AG04449 (cell line): ENCODE data around the gene STIL.
"Not testable (repeated sequence)": the region's sequence is repeated elsewhere in the genome, so short reads cannot be mapped to it uniquely, and the experiment has no call there.

Experiments used
- CTCF ChIA-PET: fragments of 350-600 bp; formaldehyde crosslinking; extraction: SDS; loops from one replicate; lab custom pipeline; 2021; ENCODE audit warnings: antibody characterized with exemption; lab: Yijun Ruan, JAX
- POLR2A ChIA-PET: fragments of 400-600, 350-600 bp; formaldehyde crosslinking; extraction: SDS; loops from one replicate; lab custom pipeline; 2020; ENCODE audit warnings: antibody characterized with exemption, inconsistent platforms; lab: Yijun Ruan, JAX
- DNase-seq: peaks from one replicate; pipeline ENCODE4 v3.0.0-alpha.2; 2010; ENCODE audit warnings: low read depth, low spot score
- H3K4me3 ChIP-seq: 2 replicates; pipeline ENCODE4 v1.5.1; 2011; ENCODE audit warnings: low read depth, mild to moderate bottlenecking, control low read depth, low read length
- CTCF ChIP-seq: IDR thresholded peaks from one replicate; pipeline ENCODE4 v1.5.1; 2011; ENCODE audit warnings: mild to moderate bottlenecking, moderate library complexity, low read length, control low read depth, inconsistent platforms; ENCODE audit not compliant: insufficient read depth; ENCODE audit errors: missing control alignments

Gene STIL

GRCh38 chr1:47302472-47302871, 11.5 kb downstream of the STIL start:
- no peak for DNase-seq
- no peak overlapping the region for H3K4me3 ChIP-seq
- CTCF ChIA-PET, result no interaction called here
- POLR2A ChIA-PET, result no interaction called here
- TF ChIP-seq CTCF, result no peak

- ChIA-PET CTCF (interaction anchor here (1.7 to 1.8 kb wide), 2 partner anchors 20 to 119 kb away, joined by 4 to 7 read pairs; no protein-coding TSS in a partner anchor), POLR2A (no interaction called here)
- TF ChIP-seq CTCF, result no peak
- no peak for DNase-seq
- no peak overlapping the region for H3K4me3 ChIP-seq
Observed at GRCh38 chr1:47298025-47298699, 15.8 kb downstream of the STIL start.

DNA sequence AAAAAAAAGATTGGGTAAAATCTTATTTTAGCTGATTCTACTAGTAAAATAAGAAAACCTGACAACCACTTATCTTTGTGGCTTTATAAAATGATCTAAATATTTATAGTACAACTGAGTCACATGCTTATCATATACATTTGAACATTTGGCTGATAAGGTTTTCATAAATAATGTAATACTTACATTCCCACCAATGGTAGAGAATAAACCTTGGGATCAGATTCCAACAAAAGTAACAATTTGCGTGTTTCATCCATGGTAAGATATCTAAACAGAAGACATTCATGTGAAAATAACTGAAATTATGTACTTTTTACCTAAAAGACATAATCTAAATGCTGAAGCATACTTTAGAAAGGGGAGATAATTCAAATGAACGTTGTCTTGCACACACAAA, 18.4 kb downstream of the STIL start:
- H3K4me3 ChIP-seq, result no peak overlapping the region
- CTCF ChIA-PET, result no interaction called here
- POLR2A ChIA-PET, result no interaction called here
- DNase-seq, result no peak
- TF ChIP-seq CTCF, result no peak

DNA sequence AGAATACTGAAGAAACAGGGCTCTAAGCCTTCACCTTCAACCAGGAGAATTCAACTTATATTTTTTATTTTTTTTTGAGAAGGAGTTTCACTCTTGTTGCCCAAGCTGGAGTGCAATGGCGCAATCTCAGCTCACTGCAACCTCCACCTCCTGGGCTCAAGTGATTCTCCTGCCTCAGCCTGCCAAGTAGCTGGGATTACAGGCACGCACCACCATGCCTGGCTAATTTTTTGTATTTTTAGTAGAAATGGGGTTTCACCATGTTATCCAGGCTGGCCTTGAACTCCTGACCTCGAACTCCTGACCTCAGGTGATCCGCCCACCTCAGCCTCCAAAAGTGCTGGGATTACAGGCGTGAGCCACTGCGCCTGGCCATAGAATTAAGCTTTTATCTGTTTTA, 19.1 kb downstream of the STIL start:
- DNase-seq, H3K4me3 ChIP-seq, CTCF ChIA-PET, POLR2A ChIA-PET: not testable (repeated sequence)

GRCh38 chr1:47288116-47288515, 25.8 kb downstream of the STIL start:
- DNase-seq, POLR2A ChIA-PET, H3K4me3 ChIP-seq, CTCF ChIA-PET: not testable (repeated sequence)

DNA sequence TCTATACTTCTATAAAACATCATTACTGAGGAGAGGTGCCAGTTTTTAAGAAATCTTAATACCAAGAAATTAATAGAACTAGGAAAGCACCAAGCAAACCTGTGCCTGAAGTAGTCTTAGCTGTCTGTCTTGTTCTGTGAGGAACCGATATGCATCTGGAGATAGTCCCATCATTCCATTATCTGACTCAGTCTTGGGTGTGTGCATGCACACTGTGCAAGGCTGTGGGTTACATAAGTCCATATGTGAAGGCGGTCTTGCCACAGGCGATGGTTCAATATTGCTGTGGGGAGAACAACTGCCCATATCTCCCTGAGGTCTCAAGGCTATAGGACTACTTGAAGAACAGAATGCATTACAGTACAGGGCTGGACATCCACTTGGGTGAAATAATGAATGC, 33.8 kb downstream of the STIL start:
- H3K4me3 ChIP-seq, result no peak overlapping the region
- CTCF ChIA-PET, result interaction anchor here (1.2 to 2.2 kb wide), 2 partner anchors 17 to 88 kb away, joined by 3 to 10 read pairs; no protein-coding TSS in a partner anchor
- no peak for TF ChIP-seq CTCF
- no peak for DNase-seq
- POLR2A ChIA-PET, result no interaction called here

- POLR2A ChIA-PET, result no interaction called here
- DNase-seq, result no peak
- no peak overlapping the region for H3K4me3 ChIP-seq
- no peak for TF ChIP-seq CTCF
- CTCF ChIA-PET, result interaction anchor here (1.0 to 4.0 kb wide), 2 partner anchors 14 to 98 kb away, joined by 6 to 16 read pairs; no protein-coding TSS in a partner anchor
Observed at GRCh38 chr1:47276850-47277249, 37.1 kb downstream of the STIL start.

GRCh38 chr1:47275811-47276210, 38.1 kb downstream of the STIL start:
- H3K4me3 ChIP-seq, POLR2A ChIA-PET, DNase-seq: not testable (repeated sequence)
- CTCF ChIA-PET, result interaction anchor here (1.0 to 4.0 kb wide), 2 partner anchors 13 to 97 kb away, joined by 6 to 16 read pairs; no protein-coding TSS in a partner anchor

- CTCF ChIA-PET, result interaction anchor here (4.9 to 10.3 kb wide), 3 partner anchors 14 to 88 kb away, joined by 42 to 131 read pairs (median 120); partner anchors contain the start of gene PDZK1IP1
- POLR2A ChIA-PET, DNase-seq, H3K4me3 ChIP-seq: not testable (repeated sequence)
Observed at GRCh38 chr1:47265529-47265928, 48.4 kb downstream of the STIL start.
